Measurements from ENCODE around the gene DYNAP. TPM values are rescaled to one million over a fixed set of nuclear protein-coding genes. Genes with fewer than 3 reads are reported as not detected.

Gene DYNAP
- total RNA-seq, 1 donor from 2014 or later, result not detected

DNA sequence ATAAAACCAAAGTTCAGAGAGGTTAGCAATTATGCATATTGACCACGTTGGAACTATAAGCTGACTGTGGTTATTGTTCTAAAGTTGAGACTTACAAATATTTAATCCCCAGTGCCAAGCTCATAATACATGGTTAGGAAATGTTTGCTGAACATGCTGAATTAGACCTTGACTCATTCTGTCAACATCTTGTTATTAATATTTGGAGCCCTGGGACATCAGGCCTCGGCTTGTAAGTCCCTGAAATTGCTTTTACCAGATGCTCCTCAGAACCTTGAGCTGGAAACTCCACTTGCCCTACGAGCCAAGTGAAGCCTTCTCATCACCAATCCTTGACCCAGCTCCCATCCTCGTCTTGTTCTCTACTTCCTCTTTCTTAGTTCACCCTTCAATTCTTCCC is 21.2 kb downstream of the DYNAP start:
- TF ChIP-seq, protein P1, sequence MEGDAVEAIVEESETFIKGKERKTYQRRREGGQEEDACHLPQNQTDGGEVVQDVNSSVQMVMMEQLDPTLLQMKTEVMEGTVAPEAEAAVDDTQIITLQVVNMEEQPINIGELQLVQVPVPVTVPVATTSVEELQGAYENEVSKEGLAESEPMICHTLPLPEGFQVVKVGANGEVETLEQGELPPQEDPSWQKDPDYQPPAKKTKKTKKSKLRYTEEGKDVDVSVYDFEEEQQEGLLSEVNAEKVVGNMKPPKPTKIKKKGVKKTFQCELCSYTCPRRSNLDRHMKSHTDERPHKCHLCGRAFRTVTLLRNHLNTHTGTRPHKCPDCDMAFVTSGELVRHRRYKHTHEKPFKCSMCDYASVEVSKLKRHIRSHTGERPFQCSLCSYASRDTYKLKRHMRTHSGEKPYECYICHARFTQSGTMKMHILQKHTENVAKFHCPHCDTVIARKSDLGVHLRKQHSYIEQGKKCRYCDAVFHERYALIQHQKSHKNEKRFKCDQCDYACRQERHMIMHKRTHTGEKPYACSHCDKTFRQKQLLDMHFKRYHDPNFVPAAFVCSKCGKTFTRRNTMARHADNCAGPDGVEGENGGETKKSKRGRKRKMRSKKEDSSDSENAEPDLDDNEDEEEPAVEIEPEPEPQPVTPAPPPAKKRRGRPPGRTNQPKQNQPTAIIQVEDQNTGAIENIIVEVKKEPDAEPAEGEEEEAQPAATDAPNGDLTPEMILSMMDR (IDR thresholded peaks at IDR 0.05), result no peak
- Mint-ChIP-seq H3K4me3 (ENCODE audit: unreplicated experiment) (no peak overlapping the region), H3K36me3 (ENCODE audit: unreplicated experiment) (no peaks in the 10 kb centered on the region), H3K4me1 (ENCODE audit: unreplicated experiment) (peaks cover 15% of the 10 kb centered on the region), H3K27ac (ENCODE audit: unreplicated experiment) (no peak overlapping the region), H3K9me3 (ENCODE audit: unreplicated experiment) (no peaks in the 10 kb centered on the region), H3K27me3 (ENCODE audit: unreplicated experiment) (peaks cover 3% of the 10 kb centered on the region)
- DNase-seq (ENCODE audit: extremely low spot score, unreplicated experiment), result no peak

DNA sequence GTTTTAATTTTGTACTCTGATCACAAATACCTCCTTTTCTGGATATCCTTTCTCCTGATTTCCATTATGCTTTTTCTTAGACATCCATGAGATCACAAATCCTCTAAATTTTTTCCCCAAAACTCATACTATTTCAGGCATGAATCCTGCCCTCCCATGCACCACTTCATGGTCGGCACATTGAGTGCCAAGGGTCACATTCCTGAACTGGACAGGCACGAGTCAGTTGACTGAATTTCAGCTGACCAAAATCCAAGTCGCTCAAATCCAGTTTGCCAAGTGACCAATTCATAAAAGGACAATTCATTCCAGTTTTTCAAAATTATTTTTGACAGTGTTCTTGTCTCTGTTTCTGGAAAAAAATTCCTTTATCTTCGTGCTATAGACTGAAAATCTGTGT is 22.1 kb downstream of the DYNAP start:
- no peak for DNase-seq (ENCODE audit: extremely low spot score, unreplicated experiment)
- no peak overlapping the region for H3K4me3 Mint-ChIP-seq (ENCODE audit: unreplicated experiment)
- no peaks in the 10 kb centered on the region for H3K9me3 Mint-ChIP-seq (ENCODE audit: unreplicated experiment)
- peaks cover 6% of the 10 kb centered on the region for H3K4me1 Mint-ChIP-seq (ENCODE audit: unreplicated experiment)
- no peak overlapping the region for H3K27ac Mint-ChIP-seq (ENCODE audit: unreplicated experiment)
- no peaks in the 10 kb centered on the region for H3K36me3 Mint-ChIP-seq (ENCODE audit: unreplicated experiment)
- H3K27me3 Mint-ChIP-seq (ENCODE audit: unreplicated experiment), result peaks cover 3% of the 10 kb centered on the region
- TF ChIP-seq, protein P1 (IDR thresholded peaks at IDR 0.05), result no peak

DNA sequence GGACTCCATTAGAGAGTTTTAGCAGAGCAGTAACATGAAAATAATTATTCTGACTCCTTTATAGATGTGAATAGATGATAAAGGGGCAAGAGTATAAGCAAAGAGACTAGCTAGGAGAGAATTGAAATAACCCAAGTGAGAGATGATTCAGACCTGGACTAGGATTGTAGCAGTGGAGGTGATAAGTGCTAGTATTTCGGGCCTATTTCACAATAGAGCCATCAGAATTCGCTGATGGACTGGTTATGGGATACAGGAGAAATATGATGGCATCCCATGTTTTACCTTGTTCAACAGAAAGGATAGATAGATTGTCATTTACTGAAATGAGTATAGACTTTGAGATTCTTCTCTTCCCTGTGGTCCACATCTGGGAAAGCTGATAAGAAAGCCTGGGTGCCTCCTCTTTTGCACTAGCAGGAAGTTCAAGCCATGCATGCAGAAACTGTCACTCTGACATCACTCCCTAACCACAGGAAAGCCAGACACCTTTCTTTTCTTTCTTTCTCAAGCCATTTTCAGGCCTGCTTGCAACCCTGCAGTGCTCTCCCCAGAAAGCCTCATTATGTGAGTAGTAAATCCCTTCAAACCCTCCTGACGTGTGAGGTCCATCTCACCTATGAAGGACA is 25.3 kb downstream of the DYNAP start:
- no peaks in the 10 kb centered on the region for H3K36me3 Mint-ChIP-seq (ENCODE audit: unreplicated experiment)
- no peak overlapping the region for H3K4me3 Mint-ChIP-seq (ENCODE audit: unreplicated experiment)
- no peak overlapping the region for H3K27ac Mint-ChIP-seq (ENCODE audit: unreplicated experiment)
- DNase-seq (ENCODE audit: extremely low spot score, unreplicated experiment), result no peak
- H3K9me3 Mint-ChIP-seq (ENCODE audit: unreplicated experiment), result no peaks in the 10 kb centered on the region
- peaks cover 9% of the 10 kb centered on the region for H3K27me3 Mint-ChIP-seq (ENCODE audit: unreplicated experiment)
- no peaks in the 10 kb centered on the region for H3K4me1 Mint-ChIP-seq (ENCODE audit: unreplicated experiment)
- TF ChIP-seq, protein P1 (IDR thresholded peaks at IDR 0.05), result no peak

DNA sequence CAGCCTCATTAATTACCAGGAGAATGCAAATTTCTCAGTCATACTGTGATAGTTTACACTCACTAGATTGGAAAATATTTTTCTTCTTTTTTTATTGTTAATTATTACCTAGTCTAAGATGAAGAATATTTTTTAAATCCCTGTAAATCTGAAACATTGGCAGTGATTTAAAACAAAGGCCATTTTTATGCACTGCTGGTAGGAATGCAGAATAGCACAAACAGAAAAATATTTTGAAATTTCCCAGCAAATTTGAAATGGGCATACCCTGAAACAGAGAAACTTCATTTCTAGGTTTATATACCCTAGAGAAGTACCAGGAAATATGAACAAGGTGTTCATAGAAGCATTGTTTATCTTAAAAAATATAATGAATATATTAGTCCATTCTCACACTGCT is 31.0 kb downstream of the DYNAP start:
- H3K36me3 Mint-ChIP-seq (ENCODE audit: unreplicated experiment), result no peaks in the 10 kb centered on the region
- H3K27ac Mint-ChIP-seq (ENCODE audit: unreplicated experiment), result no peak overlapping the region
- peaks cover 7% of the 10 kb centered on the region for H3K9me3 Mint-ChIP-seq (ENCODE audit: unreplicated experiment)
- TF ChIP-seq, protein P1 (IDR thresholded peaks at IDR 0.05), result no peak
- H3K4me3 Mint-ChIP-seq (ENCODE audit: unreplicated experiment), result no peak overlapping the region
- H3K4me1 Mint-ChIP-seq (ENCODE audit: unreplicated experiment), result no peaks in the 10 kb centered on the region
- peaks cover 9% of the 10 kb centered on the region for H3K27me3 Mint-ChIP-seq (ENCODE audit: unreplicated experiment)
- no peak for DNase-seq (ENCODE audit: extremely low spot score, unreplicated experiment)

DNA sequence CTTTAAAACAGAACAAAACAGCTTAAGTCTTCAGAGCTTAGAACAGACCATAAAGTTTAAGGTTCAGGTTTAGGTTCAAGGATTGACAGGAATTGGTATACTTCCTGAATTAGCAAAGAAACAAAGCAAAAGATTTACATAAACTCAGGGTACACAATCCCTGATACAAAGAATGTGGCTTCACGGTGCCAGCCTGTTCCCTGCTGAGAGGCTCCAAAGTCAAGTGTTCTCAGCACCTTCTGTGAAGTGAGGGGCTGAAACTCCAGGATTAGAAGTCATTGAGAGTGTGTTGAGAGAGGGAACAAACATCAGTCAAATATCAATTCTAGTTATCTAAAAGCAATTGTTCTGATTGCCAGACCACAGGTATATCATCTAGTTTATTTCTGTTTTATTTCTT is 35.7 kb downstream of the DYNAP start:
- no peaks in the 10 kb centered on the region for H3K4me1 Mint-ChIP-seq (ENCODE audit: unreplicated experiment)
- peaks cover 5% of the 10 kb centered on the region for H3K27me3 Mint-ChIP-seq (ENCODE audit: unreplicated experiment)
- H3K36me3 Mint-ChIP-seq (ENCODE audit: unreplicated experiment), result no peaks in the 10 kb centered on the region
- H3K9me3 Mint-ChIP-seq (ENCODE audit: unreplicated experiment), result peaks cover 13% of the 10 kb centered on the region
- DNase-seq (ENCODE audit: extremely low spot score, unreplicated experiment), result no peak
- TF ChIP-seq, protein P1 (IDR thresholded peaks at IDR 0.05), result no peak
- no peak overlapping the region for H3K27ac Mint-ChIP-seq (ENCODE audit: unreplicated experiment)
- no peak overlapping the region for H3K4me3 Mint-ChIP-seq (ENCODE audit: unreplicated experiment)

Measured in osteocyte (in vitro differentiated cells).